GM23338 (cell line): ENCODE results near the gene CDNF. TPM values are rescaled to one million over a fixed set of nuclear protein-coding genes. Genes with fewer than 3 reads are reported as not detected.

Experiments used
- POLR2AphosphoS5 ChIP-seq: IDR thresholded peaks from 2 replicates; pipeline ENCODE4 v1.6.1; 2016; ENCODE audit warnings: antibody characterized with exemption, low read depth
- ZNF114 ChIP-seq: fragments of 250-450 bp; sonication (Bioruptor Pico); IDR thresholded peaks from 2 replicates; pipeline ENCODE4 v1.5.0; 2020; ENCODE audit warnings: mild to moderate bottlenecking, moderate library complexity
- ZNF462 ChIP-seq: fragments of 250-450 bp; sonication (Bioruptor Pico); IDR thresholded peaks from 2 replicates; pipeline ENCODE4 v1.5.0; 2020; ENCODE audit warnings: mild to moderate bottlenecking, moderate library complexity
- polyA plus RNA-seq: library from polyadenylated mRNA; unstranded; fragments of >200 nt; fragmentation: Nextera tagmentation; extraction: Ambion mirVana; gene quantifications from 2 replicates; pipeline ENCODE4 v1.2.1, GENCODE V29; 2016
- total RNA-seq: library from RNA; depleted of rRNA; stranded (reverse); fragments of >200 nt; shearing (Covaris generic); gene quantifications from 2 replicates; pipeline ENCODE4 v1.2.3, GENCODE V29; 2014; rRNA removed

The CDNF gene
- total and polyA plus RNA-seq, 2 experiments from 2014 or later, result 0.26 to 1.1 TPM

DNA sequence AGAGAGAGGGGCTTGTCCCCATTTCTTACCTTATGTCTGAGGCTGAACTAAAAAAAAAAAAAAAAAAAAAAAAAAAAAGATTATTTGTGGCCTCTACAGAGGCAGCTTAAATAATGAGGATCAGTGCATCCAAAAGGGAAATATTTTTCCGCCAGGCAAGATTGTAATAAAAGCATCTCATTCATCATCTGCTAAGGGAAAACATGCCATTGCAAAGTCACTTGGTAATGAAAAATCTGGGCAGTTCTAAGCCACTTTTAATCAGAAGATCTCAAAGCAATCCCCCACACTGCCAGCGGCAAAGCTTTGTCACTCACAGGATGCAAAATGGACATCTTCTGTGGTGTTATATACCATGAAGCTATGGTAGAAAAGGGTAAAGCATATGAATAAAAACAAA is 66.9 kb downstream of the CDNF start (continued):
- TF ChIP-seq ZNF114 (CRISPR knock-in tag), result no peak
- no peak for TF ChIP-seq ZNF462
- TF ChIP-seq POLR2AphosphoS5, result no peak

Other genes with a start within 250 kb of the CDNF start
- 17.6 and 20.5 TPM in 2 replicates for gene FAM107B, start 63.1 kb downstream of the CDNF start, total RNA-seq
- 11.0 and 16.0 TPM in 2 replicates for gene FAM107B, start 63.1 kb downstream of the CDNF start, polyA plus RNA-seq
- gene HSPA14, start 269 bp upstream of the CDNF start, total RNA-seq, result 32.4 and 35.8 TPM in 2 replicates
- gene HSPA14, start 269 bp upstream of the CDNF start, polyA plus RNA-seq, result 46.5 and 48.1 TPM in 2 replicates
- gene MSANTD7, start 269 bp upstream of the CDNF start, total RNA-seq, result 18.7 and 19.8 TPM in 2 replicates
- 4.9 and 5.3 TPM in 2 replicates for gene MSANTD7, start 269 bp upstream of the CDNF start, polyA plus RNA-seq
- gene SUV39H2, start 40.8 kb upstream of the CDNF start, total RNA-seq, result 49.2 and 59.1 TPM in 2 replicates
- gene SUV39H2, start 40.8 kb upstream of the CDNF start, polyA plus RNA-seq, result 30.4 and 33.3 TPM in 2 replicates
- gene DCLRE1C, start 116.1 kb upstream of the CDNF start, total RNA-seq, result 3.9 and 5.3 TPM in 2 replicates
- 21.4 and 30.2 TPM in 2 replicates for gene DCLRE1C, start 116.1 kb upstream of the CDNF start, polyA plus RNA-seq
- 1.2 TPM in 1 of 2 replicates, not detected in the other for gene MEIG1, start 121.4 kb upstream of the CDNF start, total RNA-seq
- 0.50 TPM in 1 of 2 replicates, not detected in the other for gene MEIG1, start 121.4 kb upstream of the CDNF start, polyA plus RNA-seq
- gene OLAH, start 205.9 kb upstream of the CDNF start, total RNA-seq, result not detected in 2 replicates
- 0.12 TPM in 1 of 2 replicates, not detected in the other for gene OLAH, start 205.9 kb upstream of the CDNF start, polyA plus RNA-seq